AG10803 (cell line): ENCODE data around the gene HNRNPK.

ENCODE experiments used
- DNase-seq: peaks from one replicate; pipeline ENCODE4 v3.0.0; 2010; ENCODE audit warnings: low read depth
- H3K4me3 ChIP-seq: 2 replicates; pipeline ENCODE4 v1.5.1; 2011; ENCODE audit warnings: mild to moderate bottlenecking, low read length, control low read depth
- CTCF ChIP-seq: conservative IDR thresholded peaks from 2 replicates; pipeline ENCODE4 v1.5.1; 2011; ENCODE audit warnings: mild to moderate bottlenecking, low read length, control low read depth, inconsistent platforms

HNRNPK gene

GRCh38 chr9:83977196-83977595 is 2.8 kb downstream of the HNRNPK start:
- no peak for TF ChIP-seq CTCF
- DNase-seq, result no peak
- H3K4me3 ChIP-seq, result peak overlapping the region; percentile 96

GRCh38 chr9:83976372-83976771 is 3.6 kb downstream of the HNRNPK start:
- peak; percentile 56 for DNase-seq
- no peak for TF ChIP-seq CTCF
- peak overlapping the region; percentile 96; the same call in 1 of the 2 replicates for H3K4me3 ChIP-seq

- DNase-seq, result no peak
- TF ChIP-seq CTCF, result no peak
- peak overlapping the region; percentile 2; the same call in 1 of the 2 replicates for H3K4me3 ChIP-seq
Observed at GRCh38 chr9:83975300-83975699, 4.7 kb downstream of the HNRNPK start.

GRCh38 chr9:83972286-83972685 is 7.7 kb downstream of the HNRNPK start:
- no peak overlapping the region for H3K4me3 ChIP-seq
- TF ChIP-seq CTCF, result no peak
- DNase-seq, result no peak

GRCh38 chr9:83971485-83971884 is 8.5 kb downstream of the HNRNPK start:
- TF ChIP-seq CTCF, result no peak
- no peak overlapping the region for H3K4me3 ChIP-seq
- no peak for DNase-seq

GRCh38 chr9:83969602-83970001 is 10.4 kb downstream of the HNRNPK start:
- TF ChIP-seq CTCF, result no peak
- H3K4me3 ChIP-seq, result no peak overlapping the region
- no peak for DNase-seq

- no peak overlapping the region for H3K4me3 ChIP-seq
- DNase-seq, result no peak
- TF ChIP-seq CTCF, result no peak
Observed at GRCh38 chr9:83967073-83967472, 12.9 kb downstream of the HNRNPK start.
